ENCODE results near the gene ATP2B2. TPM values are rescaled to one million over a fixed set of nuclear protein-coding genes. Genes with fewer than 3 reads are reported as not detected.

Gene ATP2B2
- total and polyA plus RNA-seq, 2 experiments from 2014 or later: 0.42 to 0.63 TPM

DNA sequence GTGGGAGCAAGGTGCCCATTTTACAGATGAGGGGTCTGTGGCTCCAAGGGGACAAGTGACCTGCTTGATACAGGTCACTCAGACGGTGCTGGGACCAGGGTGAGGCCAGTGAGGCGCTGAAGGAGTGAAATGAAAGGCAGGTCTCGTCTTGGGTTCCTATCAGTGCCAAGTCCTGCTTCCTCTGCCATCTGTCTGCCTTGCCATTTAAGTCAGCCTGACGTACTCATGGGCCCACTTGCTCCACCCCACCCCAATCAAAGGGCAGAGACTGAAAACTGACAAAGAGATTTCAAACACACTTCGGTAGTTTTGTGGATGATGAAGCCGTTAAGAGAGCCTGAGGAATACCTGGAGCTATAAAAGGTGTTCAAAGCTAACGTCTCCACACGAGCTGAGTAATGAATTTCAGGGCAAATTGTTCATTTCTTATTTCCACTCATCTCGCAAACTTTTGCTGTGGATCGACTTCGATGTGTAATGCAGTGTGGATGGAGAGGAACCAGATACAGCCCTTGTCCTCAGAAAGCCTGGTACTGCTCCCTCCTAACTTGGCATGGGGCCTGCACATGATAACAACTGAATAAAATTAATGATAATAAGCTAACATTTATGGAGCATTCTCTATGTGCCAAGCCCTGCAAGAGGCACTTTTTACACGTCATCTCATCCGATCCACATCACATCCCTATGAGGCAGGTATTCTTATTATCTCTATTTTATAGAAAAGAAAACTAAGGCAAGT, 36.6 kb downstream of the ATP2B2 start:
- peaks cover 6% of the 10 kb centered on the region for H3K27me3 Mint-ChIP-seq (ENCODE audit: insufficient read depth, low read depth, poor library complexity)

More for the DNA sequence above, 36.6 kb downstream of the ATP2B2 start:
- no peak overlapping the region for H3K4me3 ChIP-seq
- no peak for DNase-seq (ENCODE audit: low spot score)
- H3K4me1 ChIP-seq (ENCODE audit: insufficient read depth): peaks cover 15% of the 10 kb centered on the region; the same call in 1 of the 2 replicates
- H3K9me2 ChIP-seq (ENCODE audit: insufficient read depth): no peaks in the 10 kb centered on the region
- Mint-ChIP-seq H3K4me1 (peaks cover 25% of the 10 kb centered on the region), H3K27ac (no peak overlapping the region), H3K4me3 (no peak overlapping the region; the same call in 2 of the 3 replicates), H3K36me3 (ENCODE audit: low read depth) (no peaks in the 10 kb centered on the region; the same call in 2 of the 3 replicates), H3K9me3 (no peaks in the 10 kb centered on the region)
- H2AFZ ChIP-seq: no peak overlapping the region
- TF ChIP-seq CREB1 (CRISPR knock-in tag; IDR thresholded peaks at IDR 0.05; ENCODE audit: low read depth): no peak
- TF ChIP-seq JUNB (IDR thresholded peaks at IDR 0.05; ENCODE audit: unreplicated experiment): no peak
- TF ChIP-seq POLR2AphosphoS5 (IDR thresholded peaks at IDR 0.05; ENCODE audit: low read depth): no peak
- TF ChIP-seq, protein P1, sequence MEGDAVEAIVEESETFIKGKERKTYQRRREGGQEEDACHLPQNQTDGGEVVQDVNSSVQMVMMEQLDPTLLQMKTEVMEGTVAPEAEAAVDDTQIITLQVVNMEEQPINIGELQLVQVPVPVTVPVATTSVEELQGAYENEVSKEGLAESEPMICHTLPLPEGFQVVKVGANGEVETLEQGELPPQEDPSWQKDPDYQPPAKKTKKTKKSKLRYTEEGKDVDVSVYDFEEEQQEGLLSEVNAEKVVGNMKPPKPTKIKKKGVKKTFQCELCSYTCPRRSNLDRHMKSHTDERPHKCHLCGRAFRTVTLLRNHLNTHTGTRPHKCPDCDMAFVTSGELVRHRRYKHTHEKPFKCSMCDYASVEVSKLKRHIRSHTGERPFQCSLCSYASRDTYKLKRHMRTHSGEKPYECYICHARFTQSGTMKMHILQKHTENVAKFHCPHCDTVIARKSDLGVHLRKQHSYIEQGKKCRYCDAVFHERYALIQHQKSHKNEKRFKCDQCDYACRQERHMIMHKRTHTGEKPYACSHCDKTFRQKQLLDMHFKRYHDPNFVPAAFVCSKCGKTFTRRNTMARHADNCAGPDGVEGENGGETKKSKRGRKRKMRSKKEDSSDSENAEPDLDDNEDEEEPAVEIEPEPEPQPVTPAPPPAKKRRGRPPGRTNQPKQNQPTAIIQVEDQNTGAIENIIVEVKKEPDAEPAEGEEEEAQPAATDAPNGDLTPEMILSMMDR (conservative IDR thresholded peaks at IDR 0.05; ENCODE audit: low read depth in 2 of 2): no peak
- TF ChIP-seq, protein P2, sequence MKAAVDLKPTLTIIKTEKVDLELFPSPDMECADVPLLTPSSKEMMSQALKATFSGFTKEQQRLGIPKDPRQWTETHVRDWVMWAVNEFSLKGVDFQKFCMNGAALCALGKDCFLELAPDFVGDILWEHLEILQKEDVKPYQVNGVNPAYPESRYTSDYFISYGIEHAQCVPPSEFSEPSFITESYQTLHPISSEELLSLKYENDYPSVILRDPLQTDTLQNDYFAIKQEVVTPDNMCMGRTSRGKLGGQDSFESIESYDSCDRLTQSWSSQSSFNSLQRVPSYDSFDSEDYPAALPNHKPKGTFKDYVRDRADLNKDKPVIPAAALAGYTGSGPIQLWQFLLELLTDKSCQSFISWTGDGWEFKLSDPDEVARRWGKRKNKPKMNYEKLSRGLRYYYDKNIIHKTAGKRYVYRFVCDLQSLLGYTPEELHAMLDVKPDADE (IDR thresholded peaks at IDR 0.05): no peak
- TF ChIP-seq, protein P3, sequence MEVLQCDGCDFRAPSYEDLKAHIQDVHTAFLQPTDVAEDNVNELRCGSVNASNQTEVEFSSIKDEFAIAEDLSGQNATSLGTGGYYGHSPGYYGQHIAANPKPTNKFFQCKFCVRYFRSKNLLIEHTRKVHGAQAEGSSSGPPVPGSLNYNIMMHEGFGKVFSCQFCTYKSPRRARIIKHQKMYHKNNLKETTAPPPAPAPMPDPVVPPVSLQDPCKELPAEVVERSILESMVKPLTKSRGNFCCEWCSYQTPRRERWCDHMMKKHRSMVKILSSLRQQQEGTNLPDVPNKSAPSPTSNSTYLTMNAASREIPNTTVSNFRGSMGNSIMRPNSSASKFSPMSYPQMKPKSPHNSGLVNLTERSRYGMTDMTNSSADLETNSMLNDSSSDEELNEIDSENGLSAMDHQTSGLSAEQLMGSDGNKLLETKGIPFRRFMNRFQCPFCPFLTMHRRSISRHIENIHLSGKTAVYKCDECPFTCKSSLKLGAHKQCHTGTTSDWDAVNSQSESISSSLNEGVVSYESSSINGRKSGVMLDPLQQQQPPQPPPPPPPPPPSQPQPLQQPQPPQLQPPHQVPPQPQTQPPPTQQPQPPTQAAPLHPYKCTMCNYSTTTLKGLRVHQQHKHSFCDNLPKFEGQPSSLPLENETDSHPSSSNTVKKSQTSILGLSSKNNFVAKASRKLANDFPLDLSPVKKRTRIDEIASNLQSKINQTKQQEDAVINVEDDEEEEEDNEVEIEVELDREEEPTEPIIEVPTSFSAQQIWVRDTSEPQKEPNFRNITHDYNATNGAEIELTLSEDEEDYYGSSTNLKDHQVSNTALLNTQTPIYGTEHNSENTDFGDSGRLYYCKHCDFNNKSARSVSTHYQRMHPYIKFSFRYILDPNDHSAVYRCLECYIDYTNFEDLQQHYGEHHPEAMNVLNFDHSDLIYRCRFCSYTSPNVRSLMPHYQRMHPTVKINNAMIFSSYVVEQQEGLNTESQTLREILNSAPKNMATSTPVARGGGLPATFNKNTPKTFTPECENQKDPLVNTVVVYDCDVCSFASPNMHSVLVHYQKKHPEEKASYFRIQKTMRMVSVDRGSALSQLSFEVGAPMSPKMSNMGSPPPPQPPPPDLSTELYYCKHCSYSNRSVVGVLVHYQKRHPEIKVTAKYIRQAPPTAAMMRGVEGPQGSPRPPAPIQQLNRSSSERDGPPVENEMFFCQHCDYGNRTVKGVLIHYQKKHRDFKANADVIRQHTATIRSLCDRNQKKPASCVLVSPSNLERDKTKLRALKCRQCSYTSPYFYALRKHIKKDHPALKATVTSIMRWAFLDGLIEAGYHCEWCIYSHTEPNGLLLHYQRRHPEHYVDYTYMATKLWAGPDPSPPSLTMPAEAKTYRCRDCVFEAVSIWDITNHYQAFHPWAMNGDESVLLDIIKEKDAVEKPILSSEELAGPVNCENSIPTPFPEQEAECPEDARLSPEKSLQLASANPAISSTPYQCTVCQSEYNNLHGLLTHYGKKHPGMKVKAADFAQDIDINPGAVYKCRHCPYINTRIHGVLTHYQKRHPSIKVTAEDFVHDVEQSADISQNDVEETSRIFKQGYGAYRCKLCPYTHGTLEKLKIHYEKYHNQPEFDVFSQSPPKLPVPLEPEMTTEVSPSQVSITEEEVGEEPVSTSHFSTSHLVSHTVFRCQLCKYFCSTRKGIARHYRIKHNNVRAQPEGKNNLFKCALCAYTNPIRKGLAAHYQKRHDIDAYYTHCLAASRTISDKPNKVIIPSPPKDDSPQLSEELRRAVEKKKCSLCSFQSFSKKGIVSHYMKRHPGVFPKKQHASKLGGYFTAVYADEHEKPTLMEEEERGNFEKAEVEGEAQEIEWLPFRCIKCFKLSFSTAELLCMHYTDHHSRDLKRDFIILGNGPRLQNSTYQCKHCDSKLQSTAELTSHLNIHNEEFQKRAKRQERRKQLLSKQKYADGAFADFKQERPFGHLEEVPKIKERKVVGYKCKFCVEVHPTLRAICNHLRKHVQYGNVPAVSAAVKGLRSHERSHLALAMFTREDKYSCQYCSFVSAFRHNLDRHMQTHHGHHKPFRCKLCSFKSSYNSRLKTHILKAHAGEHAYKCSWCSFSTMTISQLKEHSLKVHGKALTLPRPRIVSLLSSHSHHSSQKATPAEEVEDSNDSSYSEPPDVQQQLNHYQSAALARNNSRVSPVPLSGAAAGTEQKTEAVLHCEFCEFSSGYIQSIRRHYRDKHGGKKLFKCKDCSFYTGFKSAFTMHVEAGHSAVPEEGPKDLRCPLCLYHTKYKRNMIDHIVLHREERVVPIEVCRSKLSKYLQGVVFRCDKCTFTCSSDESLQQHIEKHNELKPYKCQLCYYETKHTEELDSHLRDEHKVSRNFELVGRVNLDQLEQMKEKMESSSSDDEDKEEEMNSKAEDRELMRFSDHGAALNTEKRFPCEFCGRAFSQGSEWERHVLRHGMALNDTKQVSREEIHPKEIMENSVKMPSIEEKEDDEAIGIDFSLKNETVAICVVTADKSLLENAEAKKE (CRISPR knock-in tag; IDR thresholded peaks at IDR 0.05): no peak
- no peak for TF ChIP-seq NANOG (IDR thresholded peaks at IDR 0.05; ENCODE audit: borderline replicate concordance)
- TF ChIP-seq, protein P4, sequence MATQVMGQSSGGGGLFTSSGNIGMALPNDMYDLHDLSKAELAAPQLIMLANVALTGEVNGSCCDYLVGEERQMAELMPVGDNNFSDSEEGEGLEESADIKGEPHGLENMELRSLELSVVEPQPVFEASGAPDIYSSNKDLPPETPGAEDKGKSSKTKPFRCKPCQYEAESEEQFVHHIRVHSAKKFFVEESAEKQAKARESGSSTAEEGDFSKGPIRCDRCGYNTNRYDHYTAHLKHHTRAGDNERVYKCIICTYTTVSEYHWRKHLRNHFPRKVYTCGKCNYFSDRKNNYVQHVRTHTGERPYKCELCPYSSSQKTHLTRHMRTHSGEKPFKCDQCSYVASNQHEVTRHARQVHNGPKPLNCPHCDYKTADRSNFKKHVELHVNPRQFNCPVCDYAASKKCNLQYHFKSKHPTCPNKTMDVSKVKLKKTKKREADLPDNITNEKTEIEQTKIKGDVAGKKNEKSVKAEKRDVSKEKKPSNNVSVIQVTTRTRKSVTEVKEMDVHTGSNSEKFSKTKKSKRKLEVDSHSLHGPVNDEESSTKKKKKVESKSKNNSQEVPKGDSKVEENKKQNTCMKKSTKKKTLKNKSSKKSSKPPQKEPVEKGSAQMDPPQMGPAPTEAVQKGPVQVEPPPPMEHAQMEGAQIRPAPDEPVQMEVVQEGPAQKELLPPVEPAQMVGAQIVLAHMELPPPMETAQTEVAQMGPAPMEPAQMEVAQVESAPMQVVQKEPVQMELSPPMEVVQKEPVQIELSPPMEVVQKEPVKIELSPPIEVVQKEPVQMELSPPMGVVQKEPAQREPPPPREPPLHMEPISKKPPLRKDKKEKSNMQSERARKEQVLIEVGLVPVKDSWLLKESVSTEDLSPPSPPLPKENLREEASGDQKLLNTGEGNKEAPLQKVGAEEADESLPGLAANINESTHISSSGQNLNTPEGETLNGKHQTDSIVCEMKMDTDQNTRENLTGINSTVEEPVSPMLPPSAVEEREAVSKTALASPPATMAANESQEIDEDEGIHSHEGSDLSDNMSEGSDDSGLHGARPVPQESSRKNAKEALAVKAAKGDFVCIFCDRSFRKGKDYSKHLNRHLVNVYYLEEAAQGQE (IDR thresholded peaks at IDR 0.05; ENCODE audit: unreplicated experiment): no peak
- no peak for TF ChIP-seq ZNF331 (CRISPR knock-in tag; IDR thresholded peaks at IDR 0.05; ENCODE audit: low read depth)
- no peak for TF ChIP-seq ZNF114 (CRISPR knock-in tag; IDR thresholded peaks at IDR 0.05)
- no peak for TF ChIP-seq STAT1 (IDR thresholded peaks at IDR 0.05; ENCODE audit: unreplicated experiment)
- TF ChIP-seq EZH2phosphoT487 (IDR thresholded peaks at IDR 0.05; ENCODE audit: unreplicated experiment): no peak
- no peaks in the 10 kb centered on the region for H3K27me3 ChIP-seq (ENCODE audit: insufficient read depth)
- no peaks in the 10 kb centered on the region for H3K36me3 ChIP-seq (ENCODE audit: insufficient read depth)
- H3K4me2 ChIP-seq: no peak overlapping the region
- no peaks in the 10 kb centered on the region for H4K20me1 ChIP-seq (replicated peaks; ENCODE audit: insufficient read depth)
- no peak overlapping the region for H3K27ac ChIP-seq (ENCODE audit: low read depth)
- H3F3A ChIP-seq (replicated peaks; ENCODE audit: low read depth): no peaks in the 10 kb centered on the region
- no peak for ATAC-seq
- no peaks in the 10 kb centered on the region for H3K79me2 ChIP-seq (replicated peaks; ENCODE audit: insufficient read depth)

Measured in GM23338 (cell line).